OCI-M2 (cell line): ENCODE measurements around the gene KLRF1.

Experiments
- DNase-seq: peaks from one replicate; lab custom pipeline; 2025; ENCODE audit not compliant: unreplicated experiment; lab: John Stamatoyannopoulos, UW

KLRF1 gene

DNA sequence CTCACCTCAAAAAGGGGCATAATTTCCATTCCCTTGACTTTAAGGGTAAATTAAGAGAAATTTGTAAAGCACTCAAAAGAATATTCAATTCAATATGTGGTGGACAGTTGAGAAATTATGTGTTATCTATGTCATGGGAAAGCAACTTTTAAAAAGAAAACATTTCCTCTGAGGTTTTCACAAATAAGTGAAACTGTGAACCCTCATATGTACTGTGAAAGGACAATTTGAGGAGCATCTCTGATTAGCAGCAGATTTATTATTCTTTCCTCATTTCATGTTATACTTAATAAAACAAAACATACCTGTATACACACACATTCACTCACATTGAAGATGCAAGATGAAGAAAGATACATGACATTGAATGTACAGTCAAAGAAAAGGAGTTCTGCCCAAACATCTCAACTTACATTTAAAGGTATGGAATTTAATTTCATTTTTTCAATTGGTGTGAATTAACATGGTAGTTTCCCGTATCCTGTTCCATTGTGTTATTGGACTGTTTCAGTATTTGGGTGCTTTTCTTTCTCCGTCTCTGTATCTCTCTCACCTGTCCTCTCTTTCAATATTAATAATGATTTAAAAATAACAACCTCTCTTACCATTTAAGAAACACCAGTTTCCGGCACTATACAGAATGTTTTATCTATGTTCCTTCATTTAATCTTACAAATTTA, at the start of gene KLRF1:
KLRF1 (plus strand) TSS at position 273 of the 680 bp plus-strand sequence; CDS start at position 337, 64 bp downstream.
- no peak for DNase-seq

- no peak for DNase-seq
Observed at GRCh38 chr12:9779209-9779608, 48.1 kb upstream of the KLRF1 start.

- DNase-seq = no peak
Observed at GRCh38 chr12:9781360-9781759, 45.9 kb upstream of the KLRF1 start.

GRCh38 chr12:9782547-9783382, 44.5 kb upstream of the KLRF1 start:
- no peak for DNase-seq

- no peak for DNase-seq
Observed at GRCh38 chr12:9784326-9784725, 43.0 kb upstream of the KLRF1 start.

DNA sequence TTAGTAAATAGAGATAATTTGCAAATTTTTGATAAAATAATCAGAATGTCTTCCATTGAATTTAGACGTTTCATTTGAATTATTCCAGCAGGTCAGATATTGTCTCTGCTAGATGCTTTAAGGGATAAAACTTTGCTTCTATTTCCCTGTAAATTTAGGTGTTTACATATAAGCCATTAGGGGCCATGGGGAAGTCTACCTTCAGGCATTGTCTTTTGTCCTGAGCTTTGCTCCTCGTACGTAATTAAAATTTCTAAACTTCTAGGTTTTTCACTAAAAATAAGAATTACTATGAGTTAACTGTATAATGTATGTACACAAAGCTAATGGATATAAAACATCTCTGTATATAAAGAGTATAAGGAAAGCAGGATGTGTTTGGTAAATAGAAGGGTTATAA, 42.5 kb upstream of the KLRF1 start:
- DNase-seq = no peak

GRCh38 chr12:9786726-9787717, 40.3 kb upstream of the KLRF1 start:
- no peak for DNase-seq

- DNase-seq = no peak
Observed at GRCh38 chr12:9792185-9792900, 34.9 kb upstream of the KLRF1 start.

DNA sequence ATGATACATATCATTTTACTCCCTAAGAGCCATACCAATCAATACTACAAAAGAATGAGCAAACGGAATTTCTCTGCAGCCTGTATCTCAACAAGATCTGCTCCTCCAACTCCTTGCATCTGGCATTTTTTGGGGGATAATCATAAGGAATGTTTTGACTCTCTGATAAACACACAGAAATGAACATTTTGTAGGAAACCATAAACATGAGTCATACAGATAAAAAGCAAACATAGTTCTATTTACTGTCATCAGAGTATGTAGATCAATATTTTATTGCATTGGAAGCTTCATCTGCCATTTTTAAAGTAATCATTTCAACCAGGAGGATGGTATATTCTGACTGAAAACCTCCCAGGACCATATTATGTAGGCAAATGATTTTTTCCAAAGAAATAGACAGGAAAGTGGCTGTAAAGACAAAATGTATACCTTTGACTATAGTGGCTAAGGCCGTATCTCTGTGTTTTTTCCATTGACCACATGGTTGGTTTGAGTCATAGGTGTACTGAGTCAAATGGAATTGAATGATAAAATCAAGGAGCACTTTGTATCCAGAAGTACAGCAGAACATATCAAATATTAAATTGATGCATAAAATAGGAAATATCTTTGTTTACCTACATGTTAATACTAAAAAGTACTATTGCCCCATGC, 34.2 kb upstream of the KLRF1 start:
- no peak for DNase-seq

DNA sequence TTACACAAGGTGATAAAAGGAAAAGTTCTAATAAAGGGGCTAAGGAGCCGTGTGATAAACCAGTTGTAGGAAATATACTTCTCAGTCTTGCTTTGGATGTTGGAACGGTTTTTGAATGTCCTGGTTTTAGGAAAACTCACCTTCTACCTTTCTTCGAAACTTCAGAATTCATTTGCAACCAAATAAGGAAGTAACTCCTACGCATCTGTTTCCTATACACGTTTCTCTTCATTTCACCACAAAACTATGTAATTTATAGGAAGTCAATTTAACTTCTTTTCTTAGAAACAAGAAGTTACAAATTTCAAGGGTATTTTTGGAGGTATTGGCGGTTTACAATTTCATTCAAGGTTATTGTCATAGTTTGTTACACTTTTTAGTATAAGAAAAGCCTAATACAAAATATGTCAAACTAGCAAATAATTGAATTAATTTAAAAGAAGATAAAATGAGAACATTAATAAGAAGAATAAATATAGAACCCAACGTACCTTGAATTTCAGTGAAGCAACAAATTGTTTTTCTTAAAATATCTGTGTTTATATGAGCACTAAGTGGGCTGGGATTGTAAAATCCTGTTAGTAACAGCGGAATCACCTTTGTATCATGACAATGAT, 33.4 kb upstream of the KLRF1 start:
- no peak for DNase-seq

- no peak for DNase-seq
Observed at GRCh38 chr12:9794484-9795093, 32.7 kb upstream of the KLRF1 start.

DNA sequence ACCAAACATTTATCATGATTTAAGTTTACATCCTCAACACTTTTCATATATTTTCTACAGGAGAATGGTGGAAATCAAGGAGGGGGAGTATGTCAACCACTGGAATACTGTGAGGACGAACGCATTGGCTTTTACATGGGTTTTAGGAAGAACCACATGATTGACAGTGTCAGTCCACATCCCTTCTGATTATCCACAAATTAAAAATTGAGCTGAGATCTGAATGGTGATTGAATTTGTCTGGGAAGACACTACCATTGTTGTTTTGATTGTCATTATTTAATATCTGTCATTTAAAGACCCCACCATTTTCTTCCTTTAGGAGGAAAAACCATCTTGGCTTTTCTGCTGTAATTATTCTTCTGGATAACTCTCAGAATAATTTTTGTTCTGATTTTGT, 31.3 kb upstream of the KLRF1 start:
- no peak for DNase-seq

GRCh38 chr12:9796346-9796745, 30.9 kb upstream of the KLRF1 start:
- DNase-seq = no peak

DNA sequence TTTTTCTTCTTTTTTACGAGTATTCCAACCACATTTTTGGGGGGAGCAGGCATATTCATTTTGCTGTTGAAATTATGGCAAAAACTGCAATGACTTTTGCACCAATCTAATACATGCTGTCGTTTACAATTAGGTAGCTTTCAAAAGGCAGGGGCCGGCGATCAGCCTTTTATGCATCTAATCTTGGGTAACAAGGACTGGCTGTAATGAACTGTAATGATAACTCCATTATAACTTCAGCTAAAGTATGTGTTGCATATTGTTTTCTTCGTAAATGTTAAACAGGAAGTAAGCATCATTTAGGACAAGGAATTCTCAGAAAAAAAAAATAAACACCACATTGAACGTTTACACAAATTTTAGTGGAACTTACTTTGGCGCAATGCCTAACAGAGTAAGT, 30.3 kb upstream of the KLRF1 start:
- no peak for DNase-seq

- no peak for DNase-seq
Observed at GRCh38 chr12:9797722-9798619, 29.3 kb upstream of the KLRF1 start.

DNA sequence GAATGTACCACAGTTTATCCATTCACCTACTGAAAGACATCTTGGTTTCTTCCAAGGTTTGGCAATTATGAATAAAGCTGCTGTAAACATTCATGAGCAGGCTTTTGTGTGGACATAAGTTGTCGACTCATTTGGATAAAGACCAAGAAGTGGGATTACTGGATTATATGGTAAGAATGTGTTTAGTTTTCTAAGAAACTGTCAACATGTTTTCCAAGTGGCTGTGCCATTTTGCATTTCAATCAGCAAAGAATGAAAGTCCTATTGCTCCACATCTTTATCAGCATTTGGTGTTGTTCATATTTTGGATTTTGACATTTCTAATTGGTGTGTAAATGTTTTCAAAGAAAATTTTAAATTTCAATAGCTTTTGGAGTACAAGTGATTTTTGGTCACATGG, 27.3 kb upstream of the KLRF1 start:
- no peak for DNase-seq

GRCh38 chr12:9805883-9806282, 21.4 kb upstream of the KLRF1 start:
- DNase-seq = no peak

- DNase-seq = no peak
Observed at GRCh38 chr12:9806714-9807113, 20.6 kb upstream of the KLRF1 start.
